Coronary artery (tissue), 2 donors: Measurements from ENCODE around the gene ESYT2.
A peak's percentile ranks its signal among the peaks of the same experiment; 100 is the strongest.
"Not testable (repeated sequence)": the region's sequence is repeated elsewhere in the genome, so short reads cannot be mapped to it uniquely, and the experiment has no call there.

Source experiments
- DNase-seq: peaks from one replicate; pipeline ENCODE4 v3.0.0-alpha.2; 2017; ENCODE audit warnings: low spot score
- H3K27ac ChIP-seq, 2 donors: fragments of 200-600 bp; sonication (generic); one replicate each; pipeline ENCODE4 v1.5.1; 2016 to 2019
- H3K4me3 ChIP-seq: fragments of 200-600 bp; sonication (generic); 2 replicates; pipeline ENCODE4 v1.5.1; 2016; ENCODE audit warnings: mild to moderate bottlenecking, moderate library complexity
- CTCF ChIP-seq: fragments of 200-600 bp; sonication (generic); IDR thresholded peaks from one replicate; pipeline ENCODE4 v1.5.1; 2019; ENCODE audit warnings: antibody characterized with exemption

Gene ESYT2

GRCh38 chr7:158829342-158830210, at the start of gene ESYT2:
ESYT2 (minus strand) TSS chr7:158829509; CDS start chr7:158829418, 91 bp downstream.
- DNase-seq, result peak; percentile 98
- no peak for TF ChIP-seq CTCF
- Histone ChIP-seq H3K4me3 (peak within 1 kb of the TSS; percentile 91), H3K27ac (peak within 1 kb of the TSS; percentile 91 to 100)

- not testable (repeated sequence) for DNase-seq, H3K4me3 ChIP-seq, H3K27ac ChIP-seq
Measured at GRCh38 chr7:158878151-158879079, 49.1 kb upstream of the ESYT2 start.

- Histone ChIP-seq H3K27ac (no peak overlapping the region), H3K4me3 (no peak overlapping the region)
- no peak for TF ChIP-seq CTCF
- no peak for DNase-seq
Measured at GRCh38 chr7:158876984-158877383, 47.7 kb upstream of the ESYT2 start.

GRCh38 chr7:158869876-158870275, 40.6 kb upstream of the ESYT2 start:
- TF ChIP-seq CTCF, result no peak
- no peak for DNase-seq
- Histone ChIP-seq H3K4me3 (no peak overlapping the region), H3K27ac (no peak overlapping the region)

DNA sequence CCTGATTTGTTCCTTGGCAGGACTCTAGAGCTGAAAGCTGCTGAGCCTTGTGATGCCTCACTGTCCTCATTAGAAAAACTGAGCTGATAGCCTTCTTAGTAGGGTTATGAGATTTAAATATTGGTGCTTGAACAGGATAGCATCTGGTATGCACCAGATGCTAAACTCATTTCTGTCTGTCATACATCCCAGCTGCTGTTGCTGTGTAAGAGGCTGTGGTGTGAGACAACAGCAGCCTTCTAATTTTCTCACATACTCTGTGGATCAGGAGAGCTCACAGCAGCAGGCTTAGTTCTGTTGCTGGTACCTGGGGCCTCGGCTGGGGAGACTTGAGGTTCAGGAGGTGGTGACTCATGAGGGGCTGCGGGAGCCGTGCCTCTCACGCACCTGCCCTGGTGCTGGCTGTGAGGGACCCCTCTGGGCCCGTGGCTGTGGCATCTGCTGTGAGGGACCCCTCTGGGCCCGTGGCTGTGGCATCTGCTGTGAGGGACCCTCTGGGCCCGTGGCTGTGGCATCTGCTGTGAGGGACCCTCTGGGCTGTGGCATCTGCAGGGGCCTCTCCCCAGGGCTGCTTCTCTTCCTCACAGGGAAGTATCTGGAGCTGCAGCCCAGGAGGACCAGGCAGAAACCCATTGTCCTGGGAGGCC, 39.6 kb upstream of the ESYT2 start:
- peak; percentile 49 for DNase-seq
- H3K27ac ChIP-seq, result no peak overlapping the region

DNA sequence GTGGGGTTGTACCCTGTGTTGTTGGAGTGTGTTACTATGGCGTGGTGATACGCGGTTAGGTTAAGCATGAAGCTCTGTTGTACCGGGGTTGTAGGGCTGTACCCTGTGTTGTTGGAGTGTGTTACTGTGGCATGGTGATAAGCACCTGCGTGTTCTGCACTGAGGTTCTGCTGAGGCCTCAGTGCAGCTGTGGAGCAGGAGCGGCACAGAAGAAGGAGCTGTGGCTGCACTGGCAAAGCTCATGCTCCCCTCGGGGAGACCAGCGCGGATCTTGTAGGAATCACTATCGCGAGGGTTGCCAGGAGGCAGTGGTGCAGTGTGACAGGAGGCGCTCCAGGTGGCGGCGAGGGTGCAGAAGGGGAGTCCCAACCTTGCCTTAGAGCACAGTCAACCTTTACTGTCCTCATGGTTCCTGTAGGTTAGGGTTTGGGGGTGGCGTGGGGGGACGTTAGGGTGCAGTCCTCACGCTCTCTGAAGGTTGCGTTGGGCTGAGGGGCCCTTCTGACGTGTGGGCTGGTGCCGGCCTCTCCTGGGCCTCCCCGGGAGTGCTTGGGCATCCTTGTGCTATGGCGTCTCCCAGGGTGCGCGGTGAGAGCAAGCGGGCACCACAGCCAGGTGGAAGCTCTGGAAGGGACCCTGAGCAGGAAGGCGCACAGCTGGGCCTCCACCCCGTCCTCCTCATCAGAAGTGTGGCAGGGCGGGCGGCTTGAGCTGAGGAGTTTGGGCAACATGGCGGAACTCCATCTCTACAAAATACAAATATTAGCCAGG, 38.1 kb upstream of the ESYT2 start:
- Histone ChIP-seq H3K27ac (no peak overlapping the region), H3K4me3 (no peak overlapping the region)
- TF ChIP-seq CTCF, result no peak
- peak; percentile 66 for DNase-seq

More for the DNA sequence above, 39.6 kb upstream of the ESYT2 start:
- H3K4me3 ChIP-seq, result no peak overlapping the region
- TF ChIP-seq CTCF, result no peak
